HG03571 (cell line): ENCODE data around the gene VARS2.
"Not testable (repeated sequence)": the region's sequence is repeated elsewhere in the genome, so short reads cannot be mapped to it uniquely, and the experiment has no call there.

ENCODE experiments used
- ATAC-seq: cut with Tn5 transposase; IDR thresholded peaks from one replicate; pipeline ENCODE4 v1.9.1; 2021; ENCODE audit not compliant: unreplicated experiment

Gene VARS2

DNA sequence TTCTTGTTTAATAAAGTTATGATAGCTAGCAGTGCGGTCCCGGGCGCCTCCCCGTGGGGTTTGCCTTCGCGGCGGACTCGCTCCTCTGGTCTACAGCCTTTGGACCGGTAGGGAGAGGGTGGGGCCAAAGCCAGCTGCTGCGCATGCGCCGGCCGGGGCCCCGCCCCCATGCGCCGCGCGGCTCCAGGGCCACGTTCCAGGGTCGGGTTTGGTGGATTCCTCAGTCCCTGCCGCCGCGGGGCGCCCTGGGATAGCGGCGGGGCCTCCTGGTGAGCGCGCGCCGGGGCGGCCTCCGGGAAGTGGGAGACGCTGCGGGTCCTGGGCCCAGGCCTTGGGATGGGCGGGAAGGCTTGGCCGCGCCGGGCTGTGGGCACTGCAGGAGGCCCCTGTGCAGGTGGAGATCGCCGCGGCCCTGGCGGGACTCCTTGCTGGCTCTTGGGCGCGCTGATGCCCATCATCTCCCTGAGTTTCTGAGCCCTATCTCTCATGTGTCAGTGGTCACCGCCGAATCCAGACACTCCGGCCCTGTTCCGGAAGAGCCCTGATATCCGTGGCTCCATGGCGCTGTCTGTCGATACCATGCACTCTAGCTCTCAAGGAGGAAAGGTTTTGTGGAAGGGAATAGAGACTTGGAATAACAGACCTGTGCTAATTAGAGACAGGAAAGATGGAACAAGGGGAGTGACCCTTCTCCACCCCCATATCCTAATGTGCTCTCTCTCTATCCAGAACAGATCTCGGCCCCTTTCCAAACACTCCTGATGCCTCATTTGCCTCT lies at the start of gene VARS2:
TSS of gene VARS2 (plus strand) at position 163 of the 778 bp plus-strand sequence. CDS start at position 762, 599 bp downstream.
- peak; percentile 79 for ATAC-seq

DNA sequence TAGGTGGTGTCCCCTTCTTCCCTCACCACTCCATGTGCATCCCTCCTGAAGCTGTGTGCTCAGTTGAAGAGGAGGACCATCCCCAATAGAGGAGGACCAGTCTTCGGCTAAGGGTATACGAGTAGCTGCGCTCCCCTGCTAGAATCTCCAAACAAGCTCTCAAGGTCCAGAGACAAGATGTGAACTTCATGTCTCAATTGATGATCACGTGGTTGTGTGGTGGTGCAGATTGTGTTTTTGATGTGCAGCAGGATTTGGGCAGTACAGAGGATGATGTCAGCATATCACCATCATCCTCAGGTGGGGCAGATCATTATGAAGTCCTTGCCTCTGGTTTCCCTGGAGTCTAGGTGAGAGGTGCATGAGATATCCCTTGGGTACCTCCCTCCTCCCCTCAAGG lies 49.7 kb upstream of the VARS2 start:
- no peak for ATAC-seq

DNA sequence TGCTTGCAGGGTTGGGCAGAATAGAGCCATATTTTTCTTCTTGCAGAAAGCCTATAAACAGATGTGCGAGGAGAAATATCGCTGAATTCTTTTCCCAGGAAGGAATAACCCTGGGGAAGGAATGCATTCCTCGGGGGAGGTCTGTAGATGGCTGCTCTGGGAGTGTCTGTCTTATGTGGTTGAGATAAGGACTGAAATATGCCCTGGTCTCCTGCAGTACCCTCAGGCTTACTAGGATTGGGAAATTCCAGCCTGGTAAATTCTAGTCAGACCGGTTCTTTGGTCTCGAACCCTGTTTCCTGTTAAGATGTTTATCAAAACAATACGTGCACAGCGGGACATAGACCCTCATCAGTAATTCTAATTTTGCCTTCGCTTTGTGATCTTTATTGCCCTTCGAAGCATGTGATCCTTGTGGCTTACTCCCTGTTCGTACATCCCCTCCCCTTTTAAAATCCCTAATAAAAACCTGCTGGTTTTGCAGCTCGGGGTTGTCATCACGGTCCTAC lies 44.7 kb upstream of the VARS2 start:
- ATAC-seq, result not testable (repeated sequence)

DNA sequence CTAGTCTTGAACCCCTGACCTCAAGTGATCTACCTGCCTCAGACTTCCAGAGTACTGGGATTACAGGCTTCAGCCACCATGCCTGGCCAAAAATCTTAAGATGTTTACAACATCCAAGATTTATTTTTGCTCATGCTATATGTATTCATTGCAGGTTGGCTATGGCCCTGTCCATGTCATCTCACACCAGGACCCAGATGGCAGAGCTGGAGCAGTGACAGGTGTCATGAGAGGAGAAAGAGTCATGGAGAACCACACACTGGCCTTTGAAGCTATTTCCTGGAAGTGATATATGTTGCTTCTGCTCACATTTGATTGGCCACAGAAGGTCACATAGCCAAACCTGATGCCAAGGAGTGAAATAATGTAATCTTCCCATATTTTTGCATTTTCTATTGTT lies 43.5 kb upstream of the VARS2 start:
- ATAC-seq, result no peak

DNA sequence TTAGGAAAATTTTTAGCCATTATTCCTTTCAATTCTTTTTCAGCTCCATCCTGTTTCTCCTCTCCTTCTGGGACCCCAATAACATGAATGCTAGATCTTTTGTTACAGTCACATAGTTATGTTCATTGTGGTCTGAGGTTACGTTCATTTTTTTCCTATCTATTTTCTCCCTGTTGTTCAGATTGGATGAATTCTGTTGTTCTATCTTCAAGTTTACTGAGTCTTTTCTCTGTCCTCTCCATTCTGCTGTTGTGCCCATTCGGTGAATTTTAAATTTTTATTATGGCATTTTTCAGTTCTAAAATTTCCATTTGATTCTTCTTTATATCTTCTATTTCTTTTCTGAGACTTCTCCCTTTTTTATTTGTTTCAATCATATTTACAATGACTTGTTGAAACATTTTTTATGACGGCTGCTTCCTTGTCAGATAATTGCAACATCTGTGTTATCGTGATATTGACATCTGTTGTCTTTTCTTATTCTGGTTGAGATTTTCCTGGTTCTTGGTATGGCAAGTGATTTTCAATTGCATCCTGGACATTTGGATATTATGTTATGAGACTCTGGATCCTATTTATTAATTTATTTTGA lies 42.4 kb upstream of the VARS2 start:
- ATAC-seq, result no peak

DNA sequence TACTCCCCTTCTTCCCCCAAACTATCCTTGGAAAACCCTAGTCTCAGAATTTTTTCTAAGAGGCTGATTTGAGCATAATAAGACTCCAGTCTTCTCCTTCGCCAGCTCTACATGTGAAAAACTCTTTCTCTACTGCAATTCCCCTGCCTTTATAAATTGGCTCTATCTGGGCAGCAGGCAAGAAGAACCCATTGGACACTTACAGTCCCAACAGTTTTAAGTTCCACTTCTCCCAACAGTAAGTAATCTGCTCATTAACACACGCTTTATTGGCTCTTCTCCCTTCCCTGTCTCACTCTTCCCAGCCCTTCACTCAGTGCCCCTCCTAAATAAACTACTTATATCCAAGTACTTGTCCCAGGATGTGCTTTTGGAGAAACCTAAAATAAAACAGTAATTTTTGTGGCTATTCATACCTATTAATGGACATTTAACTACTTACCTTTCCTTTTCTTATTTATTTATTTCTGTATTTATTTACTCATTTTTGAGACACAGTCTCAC lies 40.8 kb upstream of the VARS2 start:
- no peak for ATAC-seq

DNA sequence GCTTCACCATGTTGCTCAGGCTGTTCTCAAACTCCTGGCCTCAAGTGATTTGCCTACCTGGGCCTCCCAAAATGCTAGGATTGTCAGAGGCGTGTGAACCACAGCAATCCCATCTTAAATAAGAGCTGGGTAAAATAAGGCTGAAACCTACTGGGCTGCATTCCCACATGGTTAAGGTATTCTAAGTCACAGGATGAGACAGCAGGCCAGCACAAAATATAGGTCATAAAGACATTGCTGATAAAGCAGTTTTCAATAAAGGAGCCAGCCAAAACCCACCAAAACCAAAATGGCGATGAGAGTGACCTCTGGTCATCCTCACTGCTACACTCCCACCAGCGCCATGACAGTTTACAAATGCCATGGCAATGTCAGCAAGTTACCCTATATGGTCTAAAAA lies 40.2 kb upstream of the VARS2 start:
- ATAC-seq, result not testable (repeated sequence)

DNA sequence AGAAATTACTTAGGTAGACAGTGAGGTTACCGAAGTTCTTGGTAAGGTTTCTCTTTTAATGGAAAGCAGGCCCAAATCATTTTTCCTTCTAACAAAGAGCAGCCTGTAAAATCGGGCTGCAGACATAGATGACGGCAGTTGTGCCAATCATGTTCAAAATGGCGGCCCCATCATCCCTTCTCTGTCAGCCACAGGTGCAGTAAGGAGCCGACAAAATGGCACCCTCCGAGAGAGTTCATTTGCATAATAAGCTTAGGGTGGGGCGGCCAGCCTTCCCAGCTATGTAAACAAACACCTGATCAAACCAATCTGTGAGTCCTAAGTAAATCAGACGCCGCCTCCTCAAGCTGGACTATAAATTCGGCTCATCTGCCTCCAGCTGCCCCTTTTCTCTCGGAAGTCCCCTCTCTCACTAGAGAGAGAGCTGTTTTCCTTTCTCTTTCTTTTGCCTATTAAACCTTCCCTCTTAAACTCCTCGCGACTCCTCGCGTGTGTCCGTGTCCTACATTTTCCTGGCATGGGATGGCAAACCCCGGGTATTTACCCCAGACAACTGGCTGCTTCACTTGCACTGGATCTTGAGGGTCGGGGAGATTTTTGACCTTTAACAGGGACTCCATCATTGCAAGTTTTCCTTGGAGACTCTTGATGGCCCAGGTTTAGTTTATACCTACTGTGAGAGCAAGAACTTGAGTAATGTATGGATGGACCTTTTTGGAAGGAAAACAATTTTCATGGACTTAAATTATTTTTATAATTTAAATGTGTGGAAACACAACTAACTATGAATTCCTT lies 38.6 kb upstream of the VARS2 start:
- no peak for ATAC-seq

DNA sequence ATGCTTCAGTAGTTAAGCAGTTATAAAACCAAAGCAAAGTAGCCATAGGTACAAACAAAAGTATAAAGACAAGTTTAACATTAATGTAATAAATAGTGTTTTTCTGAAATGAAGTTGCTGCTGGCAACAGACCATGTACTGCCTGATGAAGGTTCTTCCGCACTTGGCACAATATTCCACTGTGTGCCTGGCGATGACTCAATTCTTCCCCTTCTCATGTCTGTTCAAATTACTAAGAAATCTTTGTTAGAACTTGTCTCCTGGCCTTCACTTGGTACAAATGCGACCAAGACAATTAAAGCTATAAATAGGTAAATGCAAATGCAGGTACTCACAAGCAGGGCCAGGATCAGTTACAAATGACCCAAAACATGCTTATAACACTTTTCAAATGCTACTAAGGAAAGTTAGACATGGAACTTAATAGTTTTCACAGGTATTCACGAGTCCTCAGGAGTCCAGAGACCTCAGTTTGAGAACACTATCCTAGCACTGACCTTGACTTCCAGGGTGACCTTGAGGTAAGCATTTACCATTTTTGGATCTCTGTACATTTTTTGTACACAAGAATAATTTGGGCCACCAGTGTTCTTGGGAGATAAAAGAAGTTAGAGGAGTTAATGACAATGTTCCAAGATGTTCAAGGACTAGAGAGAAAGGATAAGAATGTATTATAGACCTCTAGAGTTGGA lies 37.9 kb upstream of the VARS2 start:
- no peak for ATAC-seq

DNA sequence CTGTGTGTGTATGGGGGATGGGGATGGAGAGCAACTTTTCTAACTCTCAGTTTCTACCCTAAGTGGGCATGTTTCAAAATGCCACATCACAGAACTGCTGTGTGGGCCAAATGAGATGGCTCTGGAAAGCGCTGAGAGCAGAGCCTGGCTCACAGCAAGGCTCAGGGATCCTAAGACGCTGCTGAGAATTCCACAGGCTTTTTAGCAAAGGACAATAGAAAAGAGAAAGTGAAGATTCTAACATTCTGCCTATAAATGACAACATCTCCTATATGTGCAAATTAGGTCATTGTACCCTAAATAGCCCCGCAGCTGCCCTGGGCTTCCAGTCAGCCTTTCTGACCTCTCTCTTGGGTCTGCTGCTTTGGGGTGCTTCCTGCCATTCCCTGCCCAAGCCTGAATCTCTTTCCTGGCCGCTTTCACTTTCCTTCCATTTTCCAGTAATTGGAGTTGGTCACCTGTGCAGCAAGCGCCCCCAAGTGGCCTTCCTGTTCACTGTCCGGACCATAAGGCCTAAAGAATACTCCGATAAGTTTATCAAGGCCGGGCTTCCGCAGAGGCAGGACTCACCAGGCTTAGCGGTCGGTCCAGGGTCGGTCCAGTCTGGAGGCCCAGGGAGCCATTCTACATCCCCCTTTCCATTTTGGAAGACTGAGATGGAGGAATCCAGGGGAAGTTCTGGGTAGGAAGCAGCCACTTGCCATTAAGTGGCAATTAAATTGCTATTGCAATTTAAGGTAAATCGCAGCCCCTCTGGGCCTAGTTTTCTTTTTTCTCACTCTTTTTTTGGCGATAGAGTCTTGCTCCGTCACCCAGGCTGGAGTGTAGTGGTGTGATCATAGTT lies 36.4 kb upstream of the VARS2 start:
- peak; percentile 49 for ATAC-seq

DNA sequence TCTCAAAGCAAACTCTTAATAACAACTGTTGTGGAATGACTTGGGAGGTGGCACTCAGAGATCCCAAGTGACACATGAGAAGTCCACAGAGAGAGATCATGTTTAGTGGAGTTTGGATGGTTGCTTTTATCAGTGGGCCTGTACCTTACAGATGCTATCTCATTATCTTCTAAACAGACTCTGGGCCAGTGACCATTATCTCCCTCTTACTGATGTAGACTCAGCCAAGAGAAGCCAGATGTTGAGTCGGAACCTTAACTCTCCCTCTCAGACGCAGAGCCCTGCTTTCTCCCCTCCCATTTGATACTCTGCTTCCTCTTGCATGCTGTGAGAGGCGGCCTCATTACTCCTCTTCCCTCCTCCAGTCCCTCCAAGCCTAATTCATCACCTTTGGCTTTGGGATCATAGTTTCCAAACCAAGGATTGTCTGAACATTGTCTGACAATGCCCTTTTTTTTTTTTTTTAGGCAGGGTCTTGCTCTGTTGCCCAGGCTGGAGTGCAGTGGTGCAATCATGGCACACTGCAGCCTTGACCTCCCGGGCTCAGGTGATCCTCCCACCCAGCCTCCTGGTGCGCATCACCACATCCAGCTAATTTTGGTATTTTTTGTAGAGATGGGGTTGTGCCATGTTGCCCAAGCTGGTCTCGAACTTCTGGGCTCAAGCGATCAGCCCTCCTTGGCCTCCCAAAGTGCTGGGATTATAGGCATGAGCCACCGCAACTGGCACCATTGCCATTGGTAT lies 34.2 kb upstream of the VARS2 start:
- no peak for ATAC-seq

DNA sequence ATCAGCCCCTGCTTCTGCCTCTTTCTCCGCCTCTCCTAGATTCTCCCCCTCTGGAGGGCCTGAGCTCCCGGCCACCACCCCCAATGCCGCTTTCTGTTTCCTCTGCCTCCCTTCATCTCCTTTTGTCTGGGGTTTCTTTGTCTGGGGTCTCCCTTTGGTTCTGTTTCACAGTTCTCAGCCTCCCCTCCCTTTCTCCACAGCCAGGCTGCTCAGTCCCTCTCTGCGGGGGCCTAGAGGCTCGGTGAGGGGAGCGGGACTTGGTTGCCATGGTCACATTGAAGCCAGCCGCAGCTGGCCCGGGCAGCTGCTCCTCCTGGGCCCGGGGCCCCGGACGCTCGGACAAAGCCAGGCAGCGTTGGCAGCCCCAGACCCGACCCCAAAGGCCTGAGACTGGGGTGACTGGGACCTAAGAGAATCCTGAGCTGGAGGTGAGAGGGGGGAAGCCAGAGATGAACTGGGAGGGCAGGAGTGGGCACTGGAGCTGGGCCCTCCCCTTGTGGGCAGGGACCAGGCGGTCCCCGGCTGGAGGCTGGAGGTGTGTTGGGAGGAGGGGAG lies 33.3 kb upstream of the VARS2 start:
- ATAC-seq, result no peak

DNA sequence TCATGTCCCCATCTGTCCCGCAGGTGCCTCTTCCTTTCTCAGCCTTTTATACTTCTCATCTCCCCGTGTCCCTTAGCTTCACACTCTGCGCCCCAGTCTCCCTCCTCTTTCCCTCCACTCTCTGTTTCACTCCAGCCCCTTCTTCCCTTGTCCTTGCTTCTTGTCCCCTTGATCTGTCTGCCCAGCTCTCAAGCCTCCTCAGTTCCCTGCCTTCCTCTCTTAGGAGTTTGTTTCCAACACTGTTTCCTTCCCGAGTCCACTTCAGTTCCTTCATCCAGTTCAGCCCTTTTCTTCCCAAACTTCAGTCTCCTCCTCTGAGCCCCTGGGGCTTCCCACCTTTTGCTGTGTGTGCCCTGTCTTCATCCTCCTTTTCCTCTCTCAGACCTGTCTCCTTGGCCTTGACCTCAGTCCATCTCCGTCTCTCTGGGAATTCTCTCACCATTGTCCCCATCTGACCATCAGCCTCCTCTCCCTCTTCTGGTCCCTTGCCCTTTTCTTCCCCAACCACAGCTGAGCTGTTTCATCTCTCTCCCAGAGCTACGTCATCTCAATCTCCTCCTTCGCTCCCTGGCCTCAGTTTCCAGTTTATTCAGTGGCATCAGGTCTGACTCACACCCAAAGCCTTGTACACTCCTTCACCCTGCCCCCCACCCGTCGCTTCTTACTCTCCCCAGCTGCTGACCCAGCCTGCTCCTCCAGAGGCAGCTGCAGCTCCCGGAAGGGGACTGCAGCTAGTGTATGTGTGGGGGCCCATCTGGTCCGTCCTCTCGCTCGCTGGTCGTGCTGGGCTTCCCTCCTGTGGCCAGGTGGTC lies 32.4 kb upstream of the VARS2 start:
- ATAC-seq, result no peak

DNA sequence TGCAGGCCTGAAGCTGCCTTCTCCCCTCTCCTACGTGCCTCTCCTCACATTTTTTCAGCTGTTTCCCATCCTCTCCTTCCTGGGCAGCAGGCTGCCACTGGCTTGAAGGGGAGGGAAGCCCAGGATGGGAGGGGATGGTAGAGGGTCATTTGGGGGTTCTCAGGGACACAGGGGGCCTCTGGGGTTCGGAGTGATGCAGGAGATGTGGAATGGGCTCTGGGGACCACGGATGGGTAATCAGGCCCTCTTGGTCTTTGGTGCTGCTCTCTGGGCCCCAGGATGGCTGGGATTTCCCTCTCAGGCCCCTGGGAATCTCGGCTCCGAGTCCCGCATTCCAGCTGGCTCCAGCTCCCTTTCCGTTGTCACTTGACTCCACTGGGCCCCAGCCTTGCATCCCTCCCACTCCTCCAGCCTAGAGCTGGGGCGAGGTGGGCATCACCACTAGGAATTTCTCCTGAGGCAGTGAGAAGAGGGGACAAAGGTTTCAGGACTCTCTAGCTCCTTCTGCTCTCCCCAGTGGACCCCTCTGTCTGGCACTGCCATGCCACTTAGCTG lies 31.8 kb upstream of the VARS2 start:
- no peak for ATAC-seq

DNA sequence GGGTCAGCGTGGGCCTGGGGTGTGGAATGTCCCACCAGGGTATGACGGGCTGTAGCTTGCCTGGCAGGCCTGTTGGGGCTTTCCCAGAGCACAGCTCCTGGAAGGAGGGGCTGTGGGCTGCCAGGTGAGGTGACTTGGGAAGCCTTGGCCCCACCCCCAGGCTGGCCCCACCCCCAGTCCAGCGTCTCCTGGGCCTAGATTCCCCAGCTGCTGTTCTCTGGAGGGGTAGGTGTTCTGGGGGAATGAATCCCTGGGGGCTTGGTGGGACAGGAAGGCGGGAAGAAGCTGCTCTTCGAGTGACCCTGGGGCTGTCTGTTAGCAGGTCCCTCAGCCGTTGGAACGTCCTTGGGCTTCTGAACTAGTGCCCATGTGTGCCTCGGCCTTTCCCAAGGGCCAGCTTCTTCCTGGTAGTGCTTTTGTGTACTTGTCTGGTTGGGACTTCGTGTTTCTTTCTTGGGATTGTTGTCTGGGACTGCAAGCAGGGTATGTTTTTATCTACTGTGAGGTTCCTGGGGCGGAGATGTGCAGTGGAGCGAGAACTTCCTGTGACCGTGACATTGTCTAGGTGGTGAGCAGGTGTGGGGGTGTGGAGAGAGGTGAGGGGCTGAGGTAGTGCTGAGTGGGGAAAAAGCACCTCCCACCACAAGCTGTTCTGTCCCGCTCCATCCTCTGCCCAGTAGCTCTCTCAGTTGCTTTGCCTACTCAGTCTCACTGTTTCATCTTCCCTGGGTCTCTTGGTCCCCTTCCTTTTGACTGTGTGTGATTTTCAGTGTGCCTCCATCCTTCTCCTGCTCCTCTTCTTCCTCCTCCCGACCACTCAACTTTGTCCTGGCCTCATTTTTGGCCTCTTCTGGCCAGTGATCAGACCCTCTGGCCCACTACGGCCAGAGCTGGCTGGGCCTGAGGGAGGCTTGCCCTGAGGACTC lies 31.0 kb upstream of the VARS2 start:
- ATAC-seq, result no peak

DNA sequence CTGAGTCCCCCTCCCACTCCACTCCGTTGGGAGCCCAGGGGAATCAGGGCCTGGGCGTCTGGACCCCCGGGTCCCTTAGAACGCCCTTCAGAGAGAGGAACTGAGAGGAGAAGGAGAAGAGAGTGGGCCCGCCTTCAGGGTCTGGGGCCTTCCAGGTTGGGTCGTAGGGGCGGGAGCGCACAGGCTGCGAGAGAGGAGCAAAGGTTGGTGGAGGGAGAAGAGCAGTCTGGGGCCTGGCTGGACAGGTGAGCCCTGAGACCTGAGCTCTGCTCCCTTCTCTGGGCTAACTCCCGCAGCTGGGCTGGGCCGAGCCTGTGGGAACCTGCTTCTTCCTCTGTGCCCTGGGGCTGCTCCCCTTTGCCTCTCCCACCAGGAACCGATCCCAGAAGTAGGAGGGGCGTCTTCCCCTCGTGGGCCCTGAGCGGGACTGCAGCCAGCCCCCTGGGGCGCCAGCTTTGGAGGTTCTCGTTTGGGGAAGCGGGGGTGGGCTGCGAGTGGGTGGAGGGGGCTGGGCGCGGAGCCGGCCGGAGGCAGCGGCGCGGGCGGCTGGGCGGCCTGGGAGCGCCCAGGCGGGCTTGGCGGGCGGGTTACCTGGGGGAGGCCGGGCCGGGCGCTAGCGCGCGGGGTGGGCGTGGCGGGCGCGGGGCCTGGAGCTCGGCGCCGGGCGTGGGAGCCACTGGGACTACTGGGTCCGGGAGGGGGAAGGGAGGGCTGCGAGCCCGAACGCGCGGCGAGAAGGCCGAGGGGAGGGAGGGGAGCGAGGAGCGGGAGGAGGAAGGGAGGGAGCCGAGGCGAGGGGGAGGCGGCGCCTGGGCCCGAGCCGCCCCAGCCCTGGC lies 30.1 kb upstream of the VARS2 start, which contains the start of gene DDR1:
TSS of gene DDR1 (plus strand) at position 835 of the 836 bp plus-strand sequence. CDS start 4,211 bp downstream, outside the sequence.
- no peak for ATAC-seq
